SU-DHL-6 (cell line): ENCODE data around the gene USP7.

Experiments used
- H2AFZ ChIP-seq: fragments of 200-600 bp; sonication (generic); 2 replicates; pipeline ENCODE4 v1.6.1; 2014; ENCODE audit warnings: low read depth, mild to moderate bottlenecking, moderate library complexity, mixed read lengths, antibody characterized with exemption, low read length; ENCODE audit not compliant: severe bottlenecking
- H3F3A ChIP-seq: fragments of 200-600 bp; shearing (Covaris generic); 2 replicates; pipeline ENCODE4 v1.6.0; 2016; ENCODE audit warnings: antibody characterized with exemption, mild to moderate bottlenecking; ENCODE audit not compliant: insufficient read depth
- H3K27ac ChIP-seq: fragments of 200-600 bp; sonication (generic); 2 replicates; pipeline ENCODE4 v1.5.1; 2016; ENCODE audit warnings: low read depth, mild to moderate bottlenecking, low read length, moderate library complexity, mixed read lengths
- H3K27me3 ChIP-seq: fragments of 200-600 bp; sonication (generic), shearing (Covaris generic); 2 replicates; pipeline ENCODE4 v1.6.0; 2014; ENCODE audit warnings: mild to moderate bottlenecking, low read length
- H3K36me3 ChIP-seq: fragments of 200-600 bp; sonication (generic); 2 replicates; pipeline ENCODE4 v1.6.1; 2014; ENCODE audit warnings: mild to moderate bottlenecking, low read length, mixed read lengths
- H3K4me2 ChIP-seq: fragments of 300-600, 200-600 bp; shearing (Covaris generic), sonication (generic); 2 replicates; pipeline ENCODE4 v1.6.0; 2014; ENCODE audit warnings: low read length, low read depth, mild to moderate bottlenecking; ENCODE audit not compliant: poor library complexity, severe bottlenecking
- H3K4me3 ChIP-seq: fragments of 200-600 bp; sonication (generic); 2 replicates; pipeline ENCODE4 v1.5.1; 2014; ENCODE audit warnings: antibody characterized with exemption, low read length, mild to moderate bottlenecking, mixed read lengths; ENCODE audit not compliant: insufficient read depth, poor library complexity, severe bottlenecking
- H3K79me2 ChIP-seq: fragments of 200-600 bp; sonication (generic); 2 replicates; pipeline ENCODE4 v1.6.1; 2014; ENCODE audit warnings: mild to moderate bottlenecking, low read length, moderate library complexity; ENCODE audit not compliant: insufficient read depth
- H3K9ac ChIP-seq: fragments of 200-600 bp; sonication (generic); 2 replicates; pipeline ENCODE4 v1.7.0; 2014; ENCODE audit warnings: mild to moderate bottlenecking, low read length
- H3K9me2 ChIP-seq: fragments of 200-600 bp; sonication (generic); replicated peaks from 2 replicates; pipeline ENCODE4 v1.6.1; 2014; ENCODE audit warnings: low read length; ENCODE audit not compliant: insufficient read depth
- H3K9me3 ChIP-seq: fragments of 200-600 bp; sonication (generic); 2 replicates; pipeline ENCODE4 v1.6.1; 2014; ENCODE audit warnings: low read length, mixed read lengths; ENCODE audit not compliant: insufficient read depth
- H4K20me1 ChIP-seq: fragments of 200-600 bp; sonication (generic); 2 replicates; pipeline ENCODE4 v1.6.1; 2014; ENCODE audit warnings: low read depth, mild to moderate bottlenecking, antibody characterized with exemption, low read length, moderate library complexity, mixed read lengths
- CTCF ChIP-seq: fragments of 200-600 bp; sonication (generic); IDR thresholded peaks from one replicate; pipeline ENCODE4 v1.5.1; 2017; ENCODE audit warnings: antibody characterized with exemption, mild to moderate bottlenecking, low read length, moderate library complexity; ENCODE audit not compliant: insufficient read depth, poor library complexity, severe bottlenecking
- EZH2phosphoT487 ChIP-seq: fragments of 200-600 bp; sonication (generic), shearing (Covaris generic); conservative IDR thresholded peaks from 2 replicates; pipeline ENCODE4 v1.6.1; 2018; ENCODE audit warnings: mild to moderate bottlenecking, antibody characterized with exemption, low read length, moderate library complexity, mixed read lengths

USP7 gene

GRCh38 chr16:8900343-8900742 lies 63.4 kb downstream of the USP7 start:
- H3K9me2 ChIP-seq: no peaks in the 10 kb centered on the region
- no peak overlapping the region for H3K4me3 ChIP-seq
- peaks cover 55% of the 10 kb centered on the region for H3K36me3 ChIP-seq
- no peaks in the 10 kb centered on the region for H3K9me3 ChIP-seq
- no peaks in the 10 kb centered on the region for H3F3A ChIP-seq
- H3K79me2 ChIP-seq: no peaks in the 10 kb centered on the region
- H3K27ac ChIP-seq: no peak overlapping the region
- no peaks in the 10 kb centered on the region for H4K20me1 ChIP-seq
- no peak overlapping the region for H3K9ac ChIP-seq
- no peaks in the 10 kb centered on the region for H3K27me3 ChIP-seq
- H3K4me2 ChIP-seq: no peak overlapping the region
- no peak overlapping the region for H2AFZ ChIP-seq
- TF ChIP-seq EZH2phosphoT487 (no peak), CTCF (no peak)

GRCh38 chr16:8899709-8900317 lies 63.9 kb downstream of the USP7 start:
- Histone ChIP-seq H3K27ac (no peak overlapping the region), H3K9me3 (no peaks in the 10 kb centered on the region), H4K20me1 (no peaks in the 10 kb centered on the region), H3K36me3 (peaks cover 60% of the 10 kb centered on the region), H2AFZ (no peak overlapping the region), H3K9me2 (no peaks in the 10 kb centered on the region), H3K9ac (no peak overlapping the region), H3K79me2 (no peaks in the 10 kb centered on the region), H3K4me2 (no peak overlapping the region), H3F3A (no peaks in the 10 kb centered on the region), H3K27me3 (no peaks in the 10 kb centered on the region), H3K4me3 (no peak overlapping the region)
- no peak for TF ChIP-seq CTCF
- TF ChIP-seq EZH2phosphoT487: no peak

GRCh38 chr16:8898660-8899318 lies 64.9 kb downstream of the USP7 start:
- no peak for TF ChIP-seq EZH2phosphoT487
- no peak for TF ChIP-seq CTCF
- H2AFZ ChIP-seq: no peak overlapping the region
- no peaks in the 10 kb centered on the region for H4K20me1 ChIP-seq
- H3K27ac ChIP-seq: no peak overlapping the region
- no peaks in the 10 kb centered on the region for H3K9me3 ChIP-seq
- no peaks in the 10 kb centered on the region for H3K9me2 ChIP-seq
- peaks cover 64% of the 10 kb centered on the region for H3K36me3 ChIP-seq
- no peaks in the 10 kb centered on the region for H3K27me3 ChIP-seq
- H3K9ac ChIP-seq: no peak overlapping the region
- no peaks in the 10 kb centered on the region for H3K79me2 ChIP-seq
- H3K4me3 ChIP-seq: no peak overlapping the region
- no peak overlapping the region for H3K4me2 ChIP-seq
- H3F3A ChIP-seq: peaks cover 2% of the 10 kb centered on the region; the same call in 1 of the 2 replicates
